Hepatocyte (in vitro differentiated cells): ENCODE data around the gene ERGIC1.

ENCODE experiments used
- CTCF ChIP-seq: fragments of 200-600 bp; sonication (generic); IDR thresholded peaks from 2 replicates; pipeline ENCODE4 v1.5.1; 2016; ENCODE audit warnings: antibody characterized with exemption, mild to moderate bottlenecking; ENCODE audit not compliant: poor library complexity
- EZH2 ChIP-seq: fragments of 200-600 bp; sonication (generic); IDR thresholded peaks from 2 replicates; pipeline ENCODE4 v1.6.1; 2016; ENCODE audit warnings: antibody characterized with exemption, mild to moderate bottlenecking, borderline replicate concordance

- no peak for TF ChIP-seq CTCF
- TF ChIP-seq EZH2, result no peak
Observed at GRCh38 chr5:172950176-172950965, 116.3 kb downstream of the ERGIC1 start.
